Stimulated activated naive CD8-positive, alpha-beta T cell treated with anti-CD3 and anti-CD28 coated beads, Interleukin-15, amount 100 ng/mL, for 72 hours (primary cell): Measurements from ENCODE around the gene DTNBP1.

ENCODE experiments used
- ATAC-seq: fragments of 150-1000 bp; cut with Tn5 transposase; 2 replicates; pipeline ENCODE4 v1.10.0; 2021; ENCODE audit warnings: mild to moderate bottlenecking, moderate library complexity
- DNase-seq, 2 donors: peaks; one replicate each; pipeline ENCODE4 v3.0.0; 2021 to 2022
- H3K27ac Mint-ChIP-seq, 2 donors: one replicate each; pipeline ENCODE4 v1.8.0; 2022; ENCODE audit warnings: mild to moderate bottlenecking in 2 of 2, mixed read lengths in 2 of 2, moderate library complexity in 2 of 2
- H3K27me3 Mint-ChIP-seq: one replicate; pipeline ENCODE4 v1.8.0; 2022; ENCODE audit warnings: mixed read lengths
- H3K4me1 Mint-ChIP-seq: one replicate; pipeline ENCODE4 v1.8.0; 2022; ENCODE audit warnings: mild to moderate bottlenecking, mixed read lengths
- H3K4me3 Mint-ChIP-seq, 2 donors: one replicate each; pipeline ENCODE4 v1.8.0; 2022; ENCODE audit warnings: mild to moderate bottlenecking in 2 of 2, mixed read lengths in 2 of 2, moderate library complexity in 1 of 2
- H3K9me3 Mint-ChIP-seq, 2 donors: one replicate each; pipeline ENCODE4 v1.8.0; 2022; ENCODE audit warnings: mixed read lengths in 2 of 2

Gene DTNBP1

DNA sequence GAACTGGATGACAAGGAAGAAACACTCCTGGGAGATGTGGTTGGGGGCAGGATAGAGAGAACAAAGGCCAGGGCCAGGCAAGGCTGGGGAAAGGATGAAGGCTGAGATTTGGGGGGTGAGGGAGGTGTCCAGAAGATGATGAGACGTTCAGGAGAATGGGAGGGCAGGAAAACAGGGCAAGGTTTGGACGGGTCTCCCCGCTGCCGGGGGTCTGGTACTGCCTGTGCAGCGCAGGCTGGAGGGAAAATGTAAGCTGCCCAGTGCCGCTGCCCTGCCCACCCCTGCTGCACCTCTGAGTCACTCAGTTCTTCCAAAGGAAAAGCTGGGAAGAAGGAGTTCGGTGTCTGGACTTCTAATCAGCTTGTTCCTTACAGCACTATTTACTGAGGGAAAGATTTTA lies 130.9 kb downstream of the DTNBP1 start:
- Mint-ChIP-seq H3K4me1 (peaks cover 11% of the 10 kb centered on the region), H3K9me3 (peaks cover 0 to 7% of the 10 kb centered on the region in 2 donors), H3K27ac (peak overlapping the region in 1 of 2 donors; percentile 92), H3K4me3 (no peak overlapping the region), H3K27me3 (no peaks in the 10 kb centered on the region)
- DNase-seq, result no peak
- no peak for ATAC-seq

DNA sequence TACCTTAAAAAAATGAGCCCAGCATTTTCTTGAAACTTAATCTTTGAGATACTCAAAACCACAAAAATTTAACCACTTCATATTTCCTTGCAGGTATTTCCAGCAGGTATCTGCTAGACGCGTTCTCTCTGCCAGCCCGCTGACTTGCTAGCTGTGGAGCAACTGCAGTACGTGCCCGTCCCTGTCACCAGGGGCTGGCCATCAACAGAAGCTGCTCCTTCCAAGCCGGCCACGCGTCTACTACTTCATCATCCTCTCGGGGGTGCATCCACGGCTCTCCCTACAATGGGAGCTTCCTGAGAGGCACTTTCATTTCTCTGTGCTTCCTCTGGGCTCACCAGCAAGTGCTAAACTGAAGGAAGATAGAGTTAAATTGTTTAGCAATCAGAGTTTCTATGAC lies 132.4 kb downstream of the DTNBP1 start:
- Mint-ChIP-seq H3K4me3 (no peak overlapping the region), H3K4me1 (peaks cover 16% of the 10 kb centered on the region), H3K27me3 (no peaks in the 10 kb centered on the region), H3K27ac (peak overlapping the region in 1 of 2 donors; percentile 42), H3K9me3 (peaks cover 5 to 12% of the 10 kb centered on the region in 2 donors)
- ATAC-seq (no peak), DNase-seq (no peak)

DNA sequence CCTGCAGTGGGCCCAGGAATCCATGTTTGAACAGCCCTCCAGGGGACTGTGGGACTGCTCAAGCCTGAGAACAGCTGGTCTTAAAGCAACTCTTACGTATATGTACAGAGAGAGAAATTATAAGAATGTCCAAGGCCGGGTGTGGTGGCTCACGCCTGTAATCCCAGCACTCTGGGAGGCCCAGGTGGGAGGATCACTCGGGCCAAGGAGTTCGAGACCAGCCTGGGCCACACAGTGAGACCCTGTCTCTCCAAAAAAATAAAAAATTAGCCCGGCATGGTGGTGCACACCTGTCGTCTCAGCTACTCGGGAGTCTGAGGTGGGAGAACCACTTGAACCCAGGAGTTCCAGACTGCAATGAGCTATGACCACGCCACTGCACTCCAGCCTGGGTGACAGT lies 134.0 kb downstream of the DTNBP1 start:
- H3K9me3 Mint-ChIP-seq, result peaks cover 8 to 12% of the 10 kb centered on the region in 2 donors
- H3K27ac Mint-ChIP-seq, result no peak overlapping the region
- DNase-seq (no peak), ATAC-seq (no peak)
- H3K4me1 Mint-ChIP-seq, result peaks cover 18% of the 10 kb centered on the region
- H3K4me3 Mint-ChIP-seq, result no peak overlapping the region
- no peaks in the 10 kb centered on the region for H3K27me3 Mint-ChIP-seq

DNA sequence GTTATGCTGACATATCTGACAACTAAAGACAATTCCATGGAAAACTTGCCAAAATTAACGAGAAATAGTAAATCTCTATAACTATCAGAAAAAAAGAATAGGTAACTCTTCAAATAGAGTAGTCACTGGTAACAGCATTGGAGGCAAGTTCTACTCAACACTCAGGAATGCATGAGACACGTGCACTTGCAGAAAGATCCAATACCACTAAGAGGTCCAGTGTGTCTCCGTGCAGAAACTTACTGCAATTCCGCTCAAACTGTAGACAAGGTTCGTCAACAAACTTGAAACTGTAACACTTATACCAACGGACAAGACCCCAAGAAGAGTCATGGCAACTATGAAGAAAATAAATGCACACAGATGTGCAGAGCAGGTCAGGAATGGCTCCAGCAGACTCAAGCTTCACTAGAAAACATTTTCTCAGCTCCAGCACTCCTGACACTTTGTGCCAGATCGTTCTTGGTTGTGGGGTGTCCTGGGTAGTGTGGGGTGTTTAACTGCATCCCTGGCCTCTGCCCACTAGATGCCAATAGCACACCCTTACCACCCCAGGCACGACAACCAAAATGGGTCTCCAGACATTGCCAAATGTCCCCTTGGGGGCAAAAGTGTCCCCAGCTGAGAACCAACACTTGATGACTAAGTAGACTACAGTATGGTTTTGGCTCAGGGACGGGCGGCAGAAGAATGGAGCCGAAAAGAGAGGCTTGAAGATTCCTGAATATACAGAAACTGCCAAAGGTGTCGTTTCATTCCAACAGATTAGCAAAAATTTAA lies 134.8 kb downstream of the DTNBP1 start:
- peaks cover 18% of the 10 kb centered on the region for H3K4me1 Mint-ChIP-seq
- DNase-seq (no peak), ATAC-seq (no peak)
- peak overlapping the region in 1 of 2 donors; percentile 15 for H3K27ac Mint-ChIP-seq
- peaks cover 8 to 12% of the 10 kb centered on the region in 2 donors for H3K9me3 Mint-ChIP-seq
- H3K27me3 Mint-ChIP-seq, result no peaks in the 10 kb centered on the region
- H3K4me3 Mint-ChIP-seq, result no peak overlapping the region

DNA sequence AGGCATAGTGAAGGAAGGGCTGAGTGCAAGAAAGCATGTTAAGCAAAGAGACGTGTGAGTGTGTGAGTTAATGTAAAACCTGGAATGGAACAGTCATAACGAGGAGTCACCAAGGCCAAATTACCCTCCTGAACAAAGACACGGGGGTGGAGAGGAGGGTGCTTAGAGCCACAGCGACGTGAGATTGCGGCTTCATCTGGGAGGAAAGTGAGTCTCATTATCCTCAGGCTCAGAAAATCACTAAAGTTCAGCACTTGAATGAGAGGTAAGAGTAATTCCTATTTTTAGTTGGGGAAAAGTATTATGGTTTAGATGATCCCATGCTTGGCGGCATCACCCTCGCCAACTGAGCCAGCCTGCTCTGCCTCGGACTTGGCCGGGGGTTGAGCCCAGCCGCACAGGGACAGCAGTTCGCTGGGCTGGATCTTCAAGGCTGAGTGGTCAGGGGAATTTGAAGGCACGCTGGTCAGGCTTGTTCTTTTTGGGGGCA lies 136.6 kb downstream of the DTNBP1 start:
- DNase-seq, result no peak
- peak overlapping the region in 1 of 2 donors; percentile 2 for H3K27ac Mint-ChIP-seq
- no peak for ATAC-seq
- peaks cover 8 to 12% of the 10 kb centered on the region in 2 donors for H3K9me3 Mint-ChIP-seq
- H3K4me3 Mint-ChIP-seq, result no peak overlapping the region
- H3K27me3 Mint-ChIP-seq, result no peaks in the 10 kb centered on the region
- H3K4me1 Mint-ChIP-seq, result peaks cover 33% of the 10 kb centered on the region

DNA sequence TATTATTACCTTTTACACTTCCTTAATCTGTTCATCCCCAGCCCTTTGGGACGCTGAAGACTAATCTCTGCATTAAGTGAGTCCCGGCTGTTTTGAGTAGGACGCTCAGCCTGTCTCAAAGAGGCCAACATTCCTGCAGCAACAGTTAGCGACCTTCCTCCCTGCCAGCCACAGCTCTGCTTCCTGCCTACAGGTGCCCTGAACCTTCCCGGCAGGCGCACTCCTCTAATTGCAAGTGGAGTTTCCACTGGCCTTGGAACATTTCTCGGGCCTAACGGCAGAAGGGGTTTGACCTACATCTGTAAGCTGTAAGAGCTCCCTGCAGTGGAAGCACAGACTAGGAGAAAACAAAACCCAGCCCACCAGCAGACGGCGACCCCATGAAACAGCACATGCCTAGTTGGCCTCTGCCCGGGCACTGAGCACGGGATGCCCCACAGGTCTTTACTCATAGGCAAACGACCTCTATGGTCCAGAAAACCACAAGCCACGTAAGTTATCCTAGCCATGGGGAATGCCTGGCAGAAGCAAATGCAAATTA lies 137.9 kb downstream of the DTNBP1 start:
- Mint-ChIP-seq H3K27me3 (no peaks in the 10 kb centered on the region), H3K27ac (peak overlapping the region in 1 of 2 donors; percentile 69), H3K9me3 (peaks cover 8 to 12% of the 10 kb centered on the region in 2 donors), H3K4me1 (peaks cover 22% of the 10 kb centered on the region), H3K4me3 (no peak overlapping the region)
- DNase-seq (no peak), ATAC-seq (no peak)

DNA sequence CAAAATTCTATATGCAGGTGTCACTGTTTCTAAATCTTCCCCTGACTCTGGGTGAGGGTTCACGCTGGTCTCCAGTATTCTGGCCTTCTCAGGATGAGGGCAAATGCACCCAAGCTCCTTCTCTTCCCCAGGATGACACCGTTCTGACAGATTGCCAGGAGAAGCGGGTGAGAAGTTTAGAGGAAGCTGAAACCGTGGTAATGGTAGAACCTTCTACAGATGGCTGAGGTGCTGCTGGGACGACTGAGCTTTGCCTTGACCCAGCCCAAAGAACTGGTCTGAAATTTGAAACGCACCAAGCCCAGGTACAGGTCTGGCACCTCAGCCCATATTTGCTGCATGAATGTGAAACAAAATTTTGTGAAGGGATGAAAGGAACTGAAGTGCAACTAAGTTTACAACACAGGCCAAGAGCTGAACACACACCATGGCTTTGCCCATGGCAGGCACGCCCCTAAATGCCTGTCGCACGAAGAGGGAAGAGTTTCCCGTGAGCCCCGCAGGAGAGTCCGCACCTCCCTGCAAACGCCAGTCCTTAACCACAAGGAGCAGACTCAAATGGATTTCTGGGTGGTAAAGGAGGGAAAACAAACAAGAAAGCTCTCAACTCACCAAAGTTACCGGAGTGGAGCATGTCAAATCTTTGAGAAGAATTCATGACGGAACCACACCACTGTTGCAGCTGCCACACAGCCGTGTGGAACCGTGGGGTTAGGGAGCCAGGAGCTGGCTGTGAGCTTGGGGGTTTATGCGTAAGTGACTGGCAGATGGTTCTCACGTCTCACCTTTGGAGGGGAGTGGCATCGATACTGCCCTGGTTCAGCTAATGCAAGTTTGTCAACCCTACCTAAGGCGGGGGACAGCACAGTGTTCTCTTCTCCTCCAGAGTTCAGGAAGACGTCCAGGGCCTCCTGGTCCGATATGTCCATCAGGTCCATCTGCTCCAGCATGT lies 138.9 kb downstream of the DTNBP1 start:
- Mint-ChIP-seq H3K4me1 (peaks cover 22% of the 10 kb centered on the region), H3K27me3 (no peaks in the 10 kb centered on the region), H3K4me3 (no peak overlapping the region), H3K27ac (peak overlapping the region; percentile 69 to 90), H3K9me3 (peaks cover 8 to 12% of the 10 kb centered on the region in 2 donors)
- DNase-seq, result no peak
- no peak for ATAC-seq

DNA sequence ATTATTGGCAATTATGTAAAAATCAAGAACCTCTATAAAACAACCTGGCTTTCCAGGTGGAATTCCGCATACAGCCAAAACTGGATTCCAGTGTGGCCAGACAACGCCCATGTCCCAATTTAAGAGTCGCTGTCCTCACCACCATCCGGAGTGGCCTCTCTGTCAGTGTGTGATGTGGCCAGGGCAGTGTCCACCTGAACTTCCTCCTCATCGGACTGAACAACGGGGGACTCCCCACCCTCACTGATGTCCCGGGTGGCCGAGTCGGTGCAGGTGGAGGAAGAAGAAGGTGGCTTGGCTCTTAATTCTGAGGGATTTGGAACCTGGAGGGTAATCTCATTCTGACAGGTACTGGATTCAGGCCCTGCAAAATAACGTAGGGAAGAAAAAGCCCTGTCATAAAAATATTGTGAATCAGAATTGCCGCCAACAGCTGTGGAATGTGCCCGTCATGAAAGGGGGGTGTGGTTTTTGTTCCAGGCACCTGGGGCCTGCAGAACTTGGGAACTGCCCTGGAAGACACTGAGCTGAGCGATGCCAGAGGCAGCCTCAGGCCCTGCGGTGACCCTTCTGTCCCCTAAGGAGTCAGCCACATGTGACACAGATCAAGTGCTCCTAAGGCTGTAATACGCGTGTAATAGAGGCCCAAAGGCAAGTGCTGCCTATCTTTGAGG lies 139.8 kb downstream of the DTNBP1 start:
- Mint-ChIP-seq H3K4me1 (peaks cover 22% of the 10 kb centered on the region), H3K27ac (peak overlapping the region in 1 of 2 donors; percentile 84), H3K9me3 (peaks cover 8 to 12% of the 10 kb centered on the region in 2 donors), H3K27me3 (no peaks in the 10 kb centered on the region), H3K4me3 (no peak overlapping the region)
- DNase-seq (no peak), ATAC-seq (no peak)

DNA sequence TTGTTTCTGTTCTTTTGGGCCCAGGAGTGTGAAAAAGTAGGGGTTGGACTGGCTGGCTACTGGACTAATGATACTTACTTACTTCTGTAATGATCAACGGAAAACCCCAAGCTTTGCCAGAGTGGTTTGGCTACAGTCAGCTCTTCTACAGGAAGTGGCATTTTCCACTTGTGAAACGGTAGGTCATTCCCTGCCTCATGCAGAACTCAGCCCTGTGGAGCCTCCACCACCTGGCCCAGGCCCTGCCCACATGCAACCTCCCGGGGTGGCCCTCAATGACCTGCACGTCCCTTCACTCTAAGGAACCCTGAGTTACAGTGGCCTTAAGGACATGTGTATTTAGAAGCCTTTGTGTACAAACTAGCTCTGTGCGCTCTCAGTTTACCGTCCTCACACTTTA lies 140.4 kb downstream of the DTNBP1 start:
- H3K27ac Mint-ChIP-seq, result peak overlapping the region; percentile 60 to 84
- peaks cover 22% of the 10 kb centered on the region for H3K4me1 Mint-ChIP-seq
- peak; percentile 42 for ATAC-seq
- no peaks in the 10 kb centered on the region for H3K27me3 Mint-ChIP-seq
- no peak overlapping the region for H3K4me3 Mint-ChIP-seq
- H3K9me3 Mint-ChIP-seq, result peaks cover 6 to 8% of the 10 kb centered on the region in 2 donors
- no peak for DNase-seq

DNA sequence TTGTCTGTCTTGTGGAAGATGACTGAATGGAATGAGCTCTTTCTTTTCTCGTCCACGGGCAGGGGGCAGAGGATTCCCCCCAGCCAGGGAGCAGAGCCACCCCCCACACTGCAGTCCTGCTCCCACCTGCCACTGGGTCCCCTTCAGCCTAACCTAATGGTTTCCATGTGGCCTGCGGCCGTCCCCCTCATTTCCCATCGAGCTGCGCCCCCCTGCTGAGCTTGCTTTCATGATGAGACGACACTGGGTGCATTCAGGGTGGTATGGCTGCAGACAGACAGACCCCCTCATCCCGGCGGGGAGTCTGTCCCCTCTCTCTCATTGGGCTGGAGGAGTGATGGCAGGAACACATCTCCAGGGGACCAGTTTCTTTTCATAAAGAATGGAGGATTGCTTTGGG lies 140.8 kb downstream of the DTNBP1 start:
- no peak for ATAC-seq
- Mint-ChIP-seq H3K9me3 (peaks cover 5 to 8% of the 10 kb centered on the region in 2 donors), H3K4me3 (no peak overlapping the region), H3K27me3 (no peaks in the 10 kb centered on the region), H3K27ac (peak overlapping the region; percentile 60 to 84), H3K4me1 (peaks cover 22% of the 10 kb centered on the region)
- no peak for DNase-seq

DNA sequence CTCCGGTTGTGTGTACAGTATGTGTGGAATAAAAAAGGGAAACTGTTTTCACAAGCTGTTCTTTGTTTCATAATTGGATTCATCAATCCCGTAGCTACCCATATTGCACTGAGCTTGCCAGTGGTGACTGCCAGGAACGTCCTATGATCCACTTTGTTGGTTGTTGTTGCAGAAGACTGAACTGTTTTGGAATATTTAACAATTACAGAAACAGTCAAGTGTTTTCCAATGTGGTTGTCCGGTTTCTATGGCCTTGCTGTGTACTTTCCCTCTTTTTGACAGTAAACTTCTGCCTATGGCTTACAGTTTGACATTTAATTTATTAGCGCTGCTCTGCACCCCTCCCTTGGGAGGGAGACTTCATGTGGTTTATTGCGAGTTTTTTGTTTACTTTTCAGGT lies 141.2 kb downstream of the DTNBP1 start:
- Mint-ChIP-seq H3K9me3 (peaks cover 5 to 8% of the 10 kb centered on the region in 2 donors), H3K27me3 (no peaks in the 10 kb centered on the region), H3K4me1 (peaks cover 22% of the 10 kb centered on the region), H3K4me3 (no peak overlapping the region), H3K27ac (peak overlapping the region; percentile 48 to 84)
- ATAC-seq (no peak), DNase-seq (no peak)

DNA sequence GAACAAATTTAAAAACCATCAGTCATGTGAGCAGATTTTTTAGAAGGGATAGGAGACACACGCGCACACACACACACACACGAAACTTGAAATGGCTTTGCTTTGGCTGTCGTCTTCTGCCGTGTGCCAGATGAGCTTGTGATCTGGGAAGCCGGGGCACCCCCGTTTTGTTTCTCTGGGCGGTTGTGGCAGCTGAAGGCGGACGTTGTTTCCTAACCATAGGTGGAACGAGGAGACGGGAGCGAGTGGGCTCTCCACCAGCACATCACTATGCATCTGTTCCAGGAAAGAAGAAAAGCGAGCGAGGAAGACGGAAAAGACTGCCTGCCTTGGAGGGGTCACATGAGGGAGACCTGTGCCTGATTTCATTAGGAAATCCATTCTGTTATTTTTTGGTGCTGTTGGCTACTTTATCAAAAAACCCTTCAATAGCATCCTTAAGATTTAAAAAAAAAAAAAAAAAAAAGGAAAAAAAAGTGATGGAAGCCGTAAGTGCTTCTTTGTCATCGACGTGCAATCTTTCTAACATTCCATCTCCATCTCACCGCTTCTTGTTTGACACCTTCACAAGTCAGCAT lies 142.1 kb downstream of the DTNBP1 start:
- Mint-ChIP-seq H3K4me3 (no peak overlapping the region), H3K27me3 (no peaks in the 10 kb centered on the region), H3K9me3 (peaks cover 0 to 6% of the 10 kb centered on the region in 2 donors), H3K27ac (peak overlapping the region in 1 of 2 donors; percentile 79), H3K4me1 (peaks cover 20% of the 10 kb centered on the region)
- no peak for ATAC-seq
- DNase-seq, result no peak

DNA sequence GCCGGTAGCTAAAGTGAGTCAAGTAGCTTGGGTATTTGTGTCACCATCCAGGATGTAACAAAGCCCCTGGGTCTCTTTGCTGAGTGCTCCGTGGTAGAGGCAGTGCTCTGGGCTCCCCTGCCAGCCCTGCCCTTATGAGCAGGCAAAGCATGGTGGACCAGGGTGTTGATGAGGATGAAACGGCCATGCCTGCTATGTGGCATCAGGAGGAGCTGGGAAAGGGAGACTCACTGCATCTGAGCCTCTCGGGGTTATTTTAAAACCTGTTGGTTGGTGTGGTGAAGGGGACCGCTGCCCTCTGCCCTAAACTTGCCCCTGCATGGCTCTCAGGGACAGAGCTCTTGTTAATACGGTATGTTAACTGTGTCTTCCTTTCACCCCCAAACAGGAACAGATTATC lies 143.1 kb downstream of the DTNBP1 start:
- H3K4me3 Mint-ChIP-seq, result no peak overlapping the region
- no peak for DNase-seq
- H3K9me3 Mint-ChIP-seq, result no peaks in the 10 kb centered on the region
- peak overlapping the region in 1 of 2 donors; percentile 87 for H3K27ac Mint-ChIP-seq
- ATAC-seq, result no peak
- H3K27me3 Mint-ChIP-seq, result no peaks in the 10 kb centered on the region
- H3K4me1 Mint-ChIP-seq, result peaks cover 22% of the 10 kb centered on the region

DNA sequence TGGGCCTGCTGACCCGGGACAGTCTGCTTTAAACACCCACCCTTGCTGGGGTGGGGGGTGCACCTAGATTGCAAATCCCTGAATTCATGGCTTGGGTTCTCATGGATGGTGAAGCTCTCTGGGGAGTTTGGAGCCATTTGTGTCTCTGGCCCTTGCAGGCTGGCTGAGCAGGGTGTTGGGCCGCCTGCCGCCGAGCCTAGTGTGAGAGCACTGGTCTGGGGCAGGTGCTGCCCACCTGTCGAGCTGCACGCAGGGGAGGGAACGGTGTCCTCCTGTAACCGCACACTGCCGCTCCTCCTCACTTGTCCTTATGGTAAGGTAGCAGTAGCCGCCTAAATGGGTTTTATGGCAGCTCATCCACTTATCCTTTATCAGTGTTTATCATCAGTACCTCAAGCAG lies 143.9 kb downstream of the DTNBP1 start:
- H3K27ac Mint-ChIP-seq, result peak overlapping the region in 1 of 2 donors; percentile 87
- H3K4me1 Mint-ChIP-seq, result peaks cover 28% of the 10 kb centered on the region
- DNase-seq (no peak), ATAC-seq (no peak)
- H3K9me3 Mint-ChIP-seq, result no peaks in the 10 kb centered on the region
- H3K4me3 Mint-ChIP-seq, result no peak overlapping the region
- no peaks in the 10 kb centered on the region for H3K27me3 Mint-ChIP-seq

DNA sequence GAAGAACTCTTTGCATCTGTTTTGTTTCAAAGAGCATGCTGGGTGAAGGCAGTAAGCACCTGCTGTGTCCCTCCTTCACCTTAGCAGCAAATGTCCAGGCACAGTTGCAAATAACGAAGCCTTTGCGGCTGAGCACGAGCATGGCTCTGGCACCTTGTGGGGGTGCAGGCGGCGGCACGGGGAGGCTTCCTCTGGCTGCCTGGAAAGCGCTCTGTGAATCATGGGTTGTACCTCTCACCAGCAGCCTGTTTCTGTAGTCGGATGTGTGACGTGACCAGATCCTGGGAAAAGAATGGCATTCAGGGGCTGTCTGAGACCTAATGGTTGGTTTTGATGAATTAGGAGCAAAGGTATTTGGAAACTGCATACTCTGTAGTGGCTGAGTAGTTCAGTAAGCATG lies 144.8 kb downstream of the DTNBP1 start:
- H3K4me1 Mint-ChIP-seq, result peaks cover 28% of the 10 kb centered on the region
- H3K4me3 Mint-ChIP-seq, result no peak overlapping the region
- H3K27me3 Mint-ChIP-seq, result no peaks in the 10 kb centered on the region
- ATAC-seq (no peak), DNase-seq (no peak)
- H3K27ac Mint-ChIP-seq, result peak overlapping the region in 1 of 2 donors; percentile 90
- H3K9me3 Mint-ChIP-seq, result no peaks in the 10 kb centered on the region
